Left lobe of liver (tissue), 2 donors: ENCODE measurements around the gene PROM1. TPM values are rescaled to one million over a fixed set of nuclear protein-coding genes. Genes with fewer than 3 reads are reported as not detected.

Source experiments
- ATAC-seq: fragments of 200-7000 bp; cut with Tn5 transposase; one replicate; pipeline ENCODE4 v1.9.1; 2020; ENCODE audit warnings: mild to moderate bottlenecking, moderate library complexity
- DNase-seq: peaks from one replicate; pipeline ENCODE4 v3.0.0-alpha.2; 2020; ENCODE audit warnings: low spot score
- total RNA-seq: library from RNA; stranded (reverse); gene quantifications from one replicate; pipeline ENCODE4 v1.2.1, GENCODE V29; 2021
- donor health status: DM: no; HTN: no; CAD: no; lungs with moderate emphysema.
- donor health status: DM: no; HTN: yes; CAD: no.

Gene PROM1
- total RNA-seq, 1 donor from 2014 or later = 1.3 TPM

GRCh38 chr4:16031546-16032395 is 52.1 kb downstream of the PROM1 start:
- no peak for DNase-seq
- no peak for ATAC-seq

GRCh38 chr4:16029886-16030285 is 53.9 kb downstream of the PROM1 start:
- DNase-seq (no peak), ATAC-seq (no peak)

- DNase-seq (no peak), ATAC-seq (no peak)
These were observed 54.6 kb downstream of the PROM1 start for GRCh38 chr4:16029262-16029661.

GRCh38 chr4:16027626-16028025 is 56.2 kb downstream of the PROM1 start:
- DNase-seq (no peak), ATAC-seq (no peak)

GRCh38 chr4:16027114-16027513 is 56.7 kb downstream of the PROM1 start:
- DNase-seq (no peak), ATAC-seq (peak; percentile 78)

- no peak for DNase-seq
These were observed 57.6 kb downstream of the PROM1 start for GRCh38 chr4:16026160-16026761.

GRCh38 chr4:16025268-16025667 is 58.6 kb downstream of the PROM1 start:
- DNase-seq (no peak), ATAC-seq (no peak)

More at GRCh38 chr4:16026160-16026761, 57.6 kb downstream of the PROM1 start:
- peak; percentile 83 for ATAC-seq

GRCh38 chr4:16023776-16024408 is 59.9 kb downstream of the PROM1 start:
- ATAC-seq (no peak), DNase-seq (no peak)

- DNase-seq = no peak
These were observed 61.8 kb downstream of the PROM1 start for GRCh38 chr4:16021804-16022560.

GRCh38 chr4:16019649-16020048 is 64.2 kb downstream of the PROM1 start:
- ATAC-seq (no peak), DNase-seq (no peak)

More at GRCh38 chr4:16021804-16022560, 61.8 kb downstream of the PROM1 start:
- ATAC-seq = no peak

GRCh38 chr4:16018841-16019240 is 65.0 kb downstream of the PROM1 start:
- no peak for DNase-seq
- ATAC-seq = no peak

- ATAC-seq = no peak
- no peak for DNase-seq
These were observed 65.7 kb downstream of the PROM1 start for GRCh38 chr4:16018061-16018676.

GRCh38 chr4:16016536-16016935 is 67.3 kb downstream of the PROM1 start:
- ATAC-seq (no peak), DNase-seq (no peak)

- ATAC-seq = peak; percentile 72
- DNase-seq = no peak
These were observed 72.7 kb downstream of the PROM1 start for GRCh38 chr4:16011173-16011572.

- DNase-seq (no peak), ATAC-seq (no peak)
These were observed 74.7 kb downstream of the PROM1 start for GRCh38 chr4:16009153-16009552.

GRCh38 chr4:16007471-16008095 is 76.2 kb downstream of the PROM1 start:
- ATAC-seq (no peak), DNase-seq (no peak)

GRCh38 chr4:16006771-16007446 is 76.9 kb downstream of the PROM1 start:
- DNase-seq = no peak
- no peak for ATAC-seq

- no peak for DNase-seq
- no peak for ATAC-seq
These were observed 78.1 kb downstream of the PROM1 start for GRCh38 chr4:16005676-16006075.

- DNase-seq (peak; percentile 52), ATAC-seq (peak; percentile 99)
These were observed 82.4 kb downstream of the PROM1 start for GRCh38 chr4:16001484-16001858.
